Upper lobe of left lung (tissue), 4 donors: Measurements from ENCODE around the gene TC2N.

ENCODE experiments used
- EP300 ChIP-seq, 4 donors: sonication (generic); formaldehyde crosslinking; IDR thresholded peaks; one replicate each; pipeline ENCODE4 v1.5.1; 2017; ENCODE audit warnings: antibody characterized with exemption in 4 of 4, control low read depth in 2 of 4
- POLR2A ChIP-seq, 4 donors: fragments of 450-650 bp; IDR thresholded peaks; one replicate each; pipeline ENCODE4 v1.5.1; 2016 to 2017; ENCODE audit warnings: antibody characterized with exemption in 4 of 4, mild to moderate bottlenecking in 2 of 4
- POLR2AphosphoS5 ChIP-seq, 2 donors: sonication (generic); formaldehyde crosslinking; IDR thresholded peaks; one replicate each; pipeline ENCODE4 v1.5.1; 2017; ENCODE audit warnings: antibody characterized with exemption in 2 of 2
- TF ChIP-seq, protein P1 (sequence below), 6 experiments: fragments of 450-650 bp in 4 of 6; fragments of 200-600 bp in 2 of 6; sonication (generic) in 2 of 6; IDR thresholded peaks; one replicate each; pipeline ENCODE4 v1.5.1; 2016 to 2019; ENCODE audit warnings: antibody characterized with exemption in 6 of 6

DNA sequence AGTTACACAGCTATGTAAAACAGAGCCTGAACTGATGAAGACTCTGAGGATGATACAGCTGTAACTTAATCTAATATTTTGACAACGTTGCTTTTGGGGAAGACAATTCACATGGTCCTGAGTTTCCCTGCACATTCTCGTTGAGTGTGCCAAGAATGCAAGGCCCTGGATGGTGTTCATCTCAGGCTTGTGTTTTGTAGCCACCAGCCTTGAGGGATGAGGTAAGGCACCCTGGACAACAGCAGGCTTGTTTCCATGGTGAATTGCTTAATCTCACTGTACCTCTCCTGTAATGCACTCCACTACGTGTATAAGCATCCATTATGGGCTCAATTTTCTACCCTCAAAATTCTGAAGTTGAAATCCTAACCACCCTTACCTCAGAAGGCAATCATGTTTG, 137.6 kb downstream of the TC2N start:
- TF ChIP-seq, protein P1, sequence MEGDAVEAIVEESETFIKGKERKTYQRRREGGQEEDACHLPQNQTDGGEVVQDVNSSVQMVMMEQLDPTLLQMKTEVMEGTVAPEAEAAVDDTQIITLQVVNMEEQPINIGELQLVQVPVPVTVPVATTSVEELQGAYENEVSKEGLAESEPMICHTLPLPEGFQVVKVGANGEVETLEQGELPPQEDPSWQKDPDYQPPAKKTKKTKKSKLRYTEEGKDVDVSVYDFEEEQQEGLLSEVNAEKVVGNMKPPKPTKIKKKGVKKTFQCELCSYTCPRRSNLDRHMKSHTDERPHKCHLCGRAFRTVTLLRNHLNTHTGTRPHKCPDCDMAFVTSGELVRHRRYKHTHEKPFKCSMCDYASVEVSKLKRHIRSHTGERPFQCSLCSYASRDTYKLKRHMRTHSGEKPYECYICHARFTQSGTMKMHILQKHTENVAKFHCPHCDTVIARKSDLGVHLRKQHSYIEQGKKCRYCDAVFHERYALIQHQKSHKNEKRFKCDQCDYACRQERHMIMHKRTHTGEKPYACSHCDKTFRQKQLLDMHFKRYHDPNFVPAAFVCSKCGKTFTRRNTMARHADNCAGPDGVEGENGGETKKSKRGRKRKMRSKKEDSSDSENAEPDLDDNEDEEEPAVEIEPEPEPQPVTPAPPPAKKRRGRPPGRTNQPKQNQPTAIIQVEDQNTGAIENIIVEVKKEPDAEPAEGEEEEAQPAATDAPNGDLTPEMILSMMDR (IDR thresholded peaks at IDR 0.05): no peak
- TF ChIP-seq EP300 (IDR thresholded peaks at IDR 0.05) (no peak), POLR2AphosphoS5 (IDR thresholded peaks at IDR 0.05) (no peak), POLR2A (IDR thresholded peaks at IDR 0.05) (no peak)
